Smooth muscle cell of the coronary artery (primary cell): ENCODE measurements around the gene RNF157. TPM values are rescaled to one million over a fixed set of nuclear protein-coding genes. Genes with fewer than 3 reads are reported as not detected.

ENCODE experiments used
- total RNA-seq: library from RNA; depleted of rRNA; stranded (reverse); fragments of >200 nt; gene quantifications from 2 replicates; pipeline ENCODE4 v1.2.3, GENCODE V29; 2014; ENCODE audit warnings: low replicate concordance

Gene RNF157
- total RNA-seq = 2.3 TPM in 1 of 2 replicates, not detected in the other

GRCh38 chr17:76240461-76241203 lies at the start of gene RNF157:
TSS of gene RNF157 (minus strand) at chr17:76240493. CDS start at chr17:76240240, 253 bp downstream.

GRCh38 chr17:76264755-76265623 lies 24.7 kb upstream of the RNF157 start, which contains the start of gene UBALD2:
TSS of gene UBALD2 (plus strand) at chr17:76265348. CDS start at chr17:76265506, 158 bp downstream.

DNA sequence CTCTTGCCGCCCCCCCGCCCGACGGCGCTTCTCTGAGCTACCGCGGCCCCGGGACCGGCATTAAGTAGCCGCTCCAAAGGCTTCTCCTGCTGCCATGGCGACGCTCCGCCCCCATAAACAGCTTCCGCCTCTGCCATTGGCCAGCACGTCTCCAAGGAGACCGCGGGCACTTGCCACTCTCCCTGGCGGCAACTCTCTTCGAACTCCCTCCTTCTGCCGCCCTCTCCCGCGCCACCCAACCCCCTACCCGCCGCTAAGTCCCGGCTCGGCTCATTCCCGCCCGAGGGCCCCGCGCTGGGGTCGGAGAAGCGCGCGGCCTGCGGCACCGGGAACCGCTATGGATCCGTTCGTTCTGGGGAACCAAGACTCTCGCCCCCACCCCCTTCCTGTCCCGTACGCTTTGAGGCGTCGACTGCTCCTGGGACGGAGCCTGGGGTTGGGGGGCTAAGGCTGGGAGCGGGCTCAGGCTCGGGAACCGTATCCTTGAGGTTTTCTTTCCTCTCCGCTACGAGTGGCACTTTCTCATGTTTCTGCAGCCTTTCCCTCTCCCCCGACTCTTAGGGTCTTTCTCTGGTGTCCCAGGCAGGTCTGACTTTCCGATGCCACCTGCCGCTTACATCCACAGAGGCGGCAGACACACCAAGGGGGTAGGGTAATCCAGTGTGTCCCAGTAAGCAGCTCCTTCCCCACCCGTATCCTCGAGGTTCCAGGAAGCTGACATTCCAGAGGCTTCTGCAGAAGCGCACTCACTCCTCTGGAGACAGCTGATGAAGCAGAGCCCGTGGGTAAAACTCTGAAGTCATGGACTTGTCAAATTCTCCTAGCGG lies 98.9 kb downstream of the RNF157 start, which contains the start of gene FOXJ1:
FOXJ1 (minus strand) TSS at position 34 of the 827 bp plus-strand sequence. CDS start 850 bp downstream, outside the sequence.

DNA sequence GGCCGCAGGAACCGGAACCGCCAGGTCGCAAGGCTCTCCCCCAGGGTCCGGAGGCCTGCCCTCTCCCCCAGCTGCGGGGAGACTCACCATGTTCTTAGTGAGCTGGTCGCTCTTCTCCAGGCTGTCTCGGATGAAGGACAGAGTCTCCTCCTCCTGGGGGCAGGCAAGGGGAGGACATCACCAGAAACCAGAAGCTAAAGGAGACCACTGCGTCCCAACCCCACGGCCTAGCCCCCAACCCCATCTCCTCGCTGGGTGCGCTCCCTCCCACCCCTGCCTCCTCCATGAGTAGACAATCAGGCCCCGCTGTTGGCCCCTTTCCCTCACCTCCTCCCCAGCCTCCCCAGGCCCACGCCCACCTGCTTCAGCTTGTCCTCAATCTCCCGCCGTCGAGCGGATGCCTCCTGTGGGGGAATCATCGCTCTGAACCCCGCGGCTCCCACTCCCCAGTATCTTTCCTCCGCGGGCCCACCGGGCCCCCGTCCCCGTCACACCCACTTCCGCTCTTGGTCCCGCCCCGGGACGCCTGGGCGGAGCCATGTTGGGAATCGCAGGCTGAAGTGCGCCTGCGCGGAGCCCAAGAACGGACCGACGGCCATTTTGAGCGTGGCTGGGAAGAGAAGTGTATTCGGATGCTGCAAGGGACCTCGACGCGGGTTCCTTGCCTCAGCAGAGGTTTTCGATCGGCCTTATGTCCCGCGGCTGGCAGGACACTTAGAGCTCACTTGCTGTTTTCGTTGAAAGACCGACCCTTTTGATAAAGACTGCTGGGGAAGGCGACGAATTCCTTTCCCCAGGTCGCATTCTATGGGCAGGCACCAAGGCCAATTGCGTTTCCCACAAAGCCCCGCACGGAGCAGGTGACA lies 136.8 kb downstream of the RNF157 start, which contains the start of gene EXOC7:
EXOC7 (minus strand) TSS at position 514 of the 866 bp plus-strand sequence; CDS start at position 419, 95 bp downstream.

Other genes starting within 250 kb of the RNF157 start
- 1.2 and 1.4 TPM in 2 replicates for gene CDK3, start 239.6 kb downstream of the RNF157 start, total RNA-seq
- gene EVPL, start 213.2 kb downstream of the RNF157 start, total RNA-seq = not detected in 2 replicates
- 21.1 and 33.0 TPM in 2 replicates for gene SRP68, start 168.0 kb downstream of the RNF157 start, total RNA-seq
- not detected in 2 replicates for gene GALR2, start 165.7 kb downstream of the RNF157 start, total RNA-seq
- gene ZACN, start 161.3 kb downstream of the RNF157 start, total RNA-seq = not detected in 2 replicates
- gene EXOC7, start 136.7 kb downstream of the RNF157 start, total RNA-seq = 82.0 and 180 TPM in 2 replicates
- gene FOXJ1, start 99.2 kb downstream of the RNF157 start, total RNA-seq = not detected in 2 replicates
- 1.6 and 2.6 TPM in 2 replicates for gene UBALD2, start 24.9 kb upstream of the RNF157 start, total RNA-seq
- 2.3 and 6.0 TPM in 2 replicates for gene QRICH2, start 67.8 kb upstream of the RNF157 start, total RNA-seq
- gene PRPSAP1, start 113.4 kb upstream of the RNF157 start, total RNA-seq = 27.8 and 28.0 TPM in 2 replicates
- gene SPHK1, start 144.1 kb upstream of the RNF157 start, total RNA-seq = 23.4 and 80.7 TPM in 2 replicates
- 15.7 and 39.7 TPM in 2 replicates for gene UBE2O, start 212.7 kb upstream of the RNF157 start, total RNA-seq
- not detected in 2 replicates for gene AANAT, start 227.1 kb upstream of the RNF157 start, total RNA-seq